A549 (cell line): ENCODE measurements around the gene LCOR.

ENCODE experiments used
- CEBPB ChIP-seq, 2 experiments: fragments of >200 bp in 1 of 2; sonication (Bioruptor Twin) in 1 of 2; formaldehyde crosslinking in 1 of 2; IDR thresholded peaks; 2 replicates each; pipeline ENCODE4 v1.6.1; 2012 to 2016
- CHD2 ChIP-seq: fragments of 150-350 bp; IDR thresholded peaks from 2 replicates; pipeline ENCODE4 v1.6.1; 2014; ENCODE audit warnings: low read length; ENCODE audit not compliant: partially characterized antibody
- ESRRA ChIP-seq: fragments of 150-350 bp; IDR thresholded peaks from 2 replicates; pipeline ENCODE4 v1.6.1; 2014; ENCODE audit warnings: mild to moderate bottlenecking, low read length, borderline replicate concordance
- MAFK ChIP-seq: fragments of 450-650 bp; IDR thresholded peaks from 2 replicates; pipeline ENCODE4 v1.6.1; 2014; ENCODE audit not compliant: partially characterized antibody
- MAZ ChIP-seq: fragments of 150-350 bp; IDR thresholded peaks from 2 replicates; pipeline ENCODE4 v1.6.1; 2014; ENCODE audit warnings: antibody characterized with exemption, low read depth, low read length, borderline replicate concordance
- NR3C1 ChIP-seq: fragments of >200 bp; sonication (Bioruptor Twin); formaldehyde crosslinking; IDR thresholded peaks from 3 replicates; pipeline ENCODE4 v1.6.1; 2017
- POLR2A ChIP-seq: IDR thresholded peaks from 2 replicates; pipeline ENCODE4 v1.6.1; 2012; ENCODE audit warnings: mild to moderate bottlenecking, low read length
- SMC3 ChIP-seq: fragments of >200 bp; sonication (Bioruptor Twin); formaldehyde crosslinking; IDR thresholded peaks from 3 replicates; pipeline ENCODE4 v1.6.1; 2018; ENCODE audit warnings: inconsistent platforms
- ZSCAN20 ChIP-seq: fragments of 250-450 bp; sonication (Bioruptor Pico); IDR thresholded peaks from 2 replicates; pipeline ENCODE4 v1.8.0; 2022; ENCODE audit warnings: mild to moderate bottlenecking, moderate library complexity
- TF ChIP-seq, protein P1 (sequence below): fragments of >200 bp; sonication (Bioruptor Twin); formaldehyde crosslinking; IDR thresholded peaks from 3 replicates; pipeline ENCODE4 v1.5.1; 2016
- TF ChIP-seq, protein P2 (sequence below): IDR thresholded peaks from 2 replicates; pipeline ENCODE4 v1.6.1; 2012
- TF ChIP-seq, protein P3 (sequence below): IDR thresholded peaks from 2 replicates; pipeline ENCODE4 v1.6.1; 2012
- TF ChIP-seq, protein P4 (sequence below): fragments of 450-650 bp; IDR thresholded peaks from 2 replicates; pipeline ENCODE4 v1.6.1; 2014; ENCODE audit warnings: antibody characterized with exemption

- TF ChIP-seq MAZ, result no peak
- TF ChIP-seq, protein P1, sequence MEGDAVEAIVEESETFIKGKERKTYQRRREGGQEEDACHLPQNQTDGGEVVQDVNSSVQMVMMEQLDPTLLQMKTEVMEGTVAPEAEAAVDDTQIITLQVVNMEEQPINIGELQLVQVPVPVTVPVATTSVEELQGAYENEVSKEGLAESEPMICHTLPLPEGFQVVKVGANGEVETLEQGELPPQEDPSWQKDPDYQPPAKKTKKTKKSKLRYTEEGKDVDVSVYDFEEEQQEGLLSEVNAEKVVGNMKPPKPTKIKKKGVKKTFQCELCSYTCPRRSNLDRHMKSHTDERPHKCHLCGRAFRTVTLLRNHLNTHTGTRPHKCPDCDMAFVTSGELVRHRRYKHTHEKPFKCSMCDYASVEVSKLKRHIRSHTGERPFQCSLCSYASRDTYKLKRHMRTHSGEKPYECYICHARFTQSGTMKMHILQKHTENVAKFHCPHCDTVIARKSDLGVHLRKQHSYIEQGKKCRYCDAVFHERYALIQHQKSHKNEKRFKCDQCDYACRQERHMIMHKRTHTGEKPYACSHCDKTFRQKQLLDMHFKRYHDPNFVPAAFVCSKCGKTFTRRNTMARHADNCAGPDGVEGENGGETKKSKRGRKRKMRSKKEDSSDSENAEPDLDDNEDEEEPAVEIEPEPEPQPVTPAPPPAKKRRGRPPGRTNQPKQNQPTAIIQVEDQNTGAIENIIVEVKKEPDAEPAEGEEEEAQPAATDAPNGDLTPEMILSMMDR, result no peak
- TF ChIP-seq NR3C1, result no peak
- TF ChIP-seq, protein P2, sequence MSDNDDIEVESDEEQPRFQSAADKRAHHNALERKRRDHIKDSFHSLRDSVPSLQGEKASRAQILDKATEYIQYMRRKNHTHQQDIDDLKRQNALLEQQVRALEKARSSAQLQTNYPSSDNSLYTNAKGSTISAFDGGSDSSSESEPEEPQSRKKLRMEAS, result no peak
- TF ChIP-seq SMC3, result no peak
- TF ChIP-seq, protein P3, sequence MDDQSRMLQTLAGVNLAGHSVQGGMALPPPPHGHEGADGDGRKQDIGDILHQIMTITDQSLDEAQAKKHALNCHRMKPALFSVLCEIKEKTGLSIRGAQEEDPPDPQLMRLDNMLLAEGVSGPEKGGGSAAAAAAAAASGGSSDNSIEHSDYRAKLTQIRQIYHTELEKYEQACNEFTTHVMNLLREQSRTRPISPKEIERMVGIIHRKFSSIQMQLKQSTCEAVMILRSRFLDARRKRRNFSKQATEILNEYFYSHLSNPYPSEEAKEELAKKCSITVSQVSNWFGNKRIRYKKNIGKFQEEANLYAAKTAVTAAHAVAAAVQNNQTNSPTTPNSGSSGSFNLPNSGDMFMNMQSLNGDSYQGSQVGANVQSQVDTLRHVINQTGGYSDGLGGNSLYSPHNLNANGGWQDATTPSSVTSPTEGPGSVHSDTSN, result no peak
- TF ChIP-seq POLR2A, result no peak
- no peak for TF ChIP-seq CEBPB (IDR thresholded peaks at IDR 0.05)
- TF ChIP-seq ZSCAN20 (CRISPR knock-in tag), result no peak
- TF ChIP-seq MAFK, result no peak
- TF ChIP-seq CHD2, result no peak
- TF ChIP-seq ESRRA, result no peak
- TF ChIP-seq, protein P4, sequence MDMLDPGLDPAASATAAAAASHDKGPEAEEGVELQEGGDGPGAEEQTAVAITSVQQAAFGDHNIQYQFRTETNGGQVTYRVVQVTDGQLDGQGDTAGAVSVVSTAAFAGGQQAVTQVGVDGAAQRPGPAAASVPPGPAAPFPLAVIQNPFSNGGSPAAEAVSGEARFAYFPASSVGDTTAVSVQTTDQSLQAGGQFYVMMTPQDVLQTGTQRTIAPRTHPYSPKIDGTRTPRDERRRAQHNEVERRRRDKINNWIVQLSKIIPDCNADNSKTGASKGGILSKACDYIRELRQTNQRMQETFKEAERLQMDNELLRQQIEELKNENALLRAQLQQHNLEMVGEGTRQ, result no peak
Observed at GRCh38 chr10:96949039-96949683, 117.1 kb downstream of the LCOR start.
